ENCODE results near the gene CEACAM20.
"Not testable (repeated sequence)": the region's sequence is repeated elsewhere in the genome, so short reads cannot be mapped to it uniquely, and the experiment has no call there.

The CEACAM20 gene

GRCh38 chr19:44572581-44572900, 43.1 kb upstream of the CEACAM20 start:
- no peak for TF ChIP-seq CTCF (IDR thresholded peaks at IDR 0.05; ENCODE audit: low read depth, low read length)
- no peak overlapping the region for H3K4me3 ChIP-seq (ENCODE audit: low read depth, low read length)

GRCh38 chr19:44571830-44572580, 42.5 kb upstream of the CEACAM20 start:
- TF ChIP-seq CTCF (IDR thresholded peaks at IDR 0.05; ENCODE audit: low read depth, low read length): no peak
- no peak overlapping the region for H3K4me3 ChIP-seq (ENCODE audit: low read depth, low read length)

GRCh38 chr19:44570984-44571684, 41.7 kb upstream of the CEACAM20 start:
- TF ChIP-seq CTCF (IDR thresholded peaks at IDR 0.05; ENCODE audit: low read depth, low read length): peak; percentile 55; the same call in 1 of the 2 replicates
- H3K4me3 ChIP-seq (ENCODE audit: low read depth, low read length): no peak overlapping the region

- TF ChIP-seq CTCF (IDR thresholded peaks at IDR 0.05; ENCODE audit: low read depth, low read length): no peak
These were observed 41.1 kb upstream of the CEACAM20 start for GRCh38 chr19:44570603-44570983.

GRCh38 chr19:44567745-44568144, 38.3 kb upstream of the CEACAM20 start:
- no peak for TF ChIP-seq CTCF (IDR thresholded peaks at IDR 0.05; ENCODE audit: low read depth, low read length)
- H3K4me3 ChIP-seq (ENCODE audit: low read depth, low read length): no peak overlapping the region

More at GRCh38 chr19:44570603-44570983, 41.1 kb upstream of the CEACAM20 start:
- no peak overlapping the region for H3K4me3 ChIP-seq (ENCODE audit: low read depth, low read length)

GRCh38 chr19:44566984-44567383, 37.5 kb upstream of the CEACAM20 start:
- no peak overlapping the region for H3K4me3 ChIP-seq (ENCODE audit: low read depth, low read length)
- no peak for TF ChIP-seq CTCF (IDR thresholded peaks at IDR 0.05; ENCODE audit: low read depth, low read length)

- not testable (repeated sequence) for H3K4me3 ChIP-seq (ENCODE audit: low read depth, low read length)
These were observed 33.7 kb upstream of the CEACAM20 start for GRCh38 chr19:44563086-44563655.

All from WI38 (cell line).